Smooth muscle cell of the brain vasculature (primary cell): Measurements from ENCODE around the gene PICALM.
"Not testable (repeated sequence)": the region's sequence is repeated elsewhere in the genome, so short reads cannot be mapped to it uniquely, and the experiment has no call there.

ENCODE experiments used
- DNase-seq: peaks from one replicate; pipeline ENCODE4 v3.0.0-alpha.2; 2012; ENCODE audit warnings: low read depth, low spot score

PICALM gene

DNA sequence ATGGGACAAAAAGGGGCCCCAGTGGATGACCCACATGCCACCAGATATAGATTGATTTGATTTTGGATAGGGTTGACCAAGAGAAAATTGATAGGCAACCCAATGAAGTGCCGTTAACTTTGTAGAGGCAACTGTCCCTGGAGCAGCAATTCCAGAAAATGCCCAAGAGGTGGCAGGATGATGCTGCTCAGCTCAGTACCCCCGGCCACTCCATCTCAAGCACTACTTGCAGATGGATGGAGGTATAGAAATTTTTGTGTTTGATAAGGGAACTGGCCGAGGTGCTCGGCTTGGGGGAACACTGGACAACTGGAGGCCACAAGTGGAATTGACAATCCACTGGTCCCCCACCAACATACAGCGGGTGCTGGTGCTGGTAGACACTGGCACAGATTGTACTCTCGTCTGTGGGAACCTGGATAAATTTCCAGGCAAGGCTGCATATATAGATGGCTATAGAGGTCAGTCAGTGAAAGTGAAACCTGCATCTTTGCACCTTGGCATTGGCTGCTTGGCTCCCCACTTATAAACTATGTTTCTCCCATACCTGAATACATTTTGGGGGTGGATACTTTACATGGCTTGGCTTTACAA is 127.4 kb downstream of the PICALM start:
- peak; percentile 41 for DNase-seq

DNA sequence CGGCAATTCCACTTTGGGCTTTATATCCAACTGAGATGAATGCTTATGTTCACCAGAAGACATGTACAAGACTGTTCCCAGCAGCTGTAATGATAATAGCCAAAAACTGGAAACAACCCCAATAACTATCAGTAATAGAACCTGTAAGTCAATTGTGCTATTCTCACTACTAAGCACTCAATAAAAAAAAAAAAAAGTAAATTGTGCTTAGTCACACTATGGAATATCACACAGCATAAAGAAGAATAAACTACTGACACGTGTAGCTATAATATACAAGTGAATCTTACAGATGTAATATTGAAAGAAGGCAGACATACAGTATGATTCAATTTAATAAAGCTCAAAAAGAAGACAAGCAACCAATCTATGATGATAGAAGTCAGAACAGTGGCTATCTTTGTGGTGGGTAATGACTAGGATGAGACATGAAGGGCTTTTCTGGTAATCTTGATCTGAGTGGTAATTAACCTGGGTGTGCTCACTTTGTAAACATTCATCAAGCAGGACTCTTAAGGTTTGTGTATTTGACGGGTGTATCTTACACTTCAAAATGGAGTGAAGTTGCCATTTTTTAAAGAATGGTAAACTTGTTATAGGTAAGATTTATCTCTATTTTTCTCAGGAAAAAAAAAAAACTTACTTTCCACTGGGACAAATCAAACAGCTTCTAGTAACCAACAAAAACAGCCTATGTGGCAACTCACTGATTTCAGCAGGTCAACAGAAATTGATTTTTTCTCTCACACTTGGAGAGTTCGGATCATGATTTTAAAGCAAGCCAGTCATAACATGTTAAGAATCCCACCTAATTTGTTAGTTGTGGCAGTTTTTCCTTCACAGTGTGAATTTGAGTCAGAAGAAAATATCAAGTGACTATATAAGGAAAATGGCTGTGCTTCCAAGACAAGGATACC is 129.5 kb downstream of the PICALM start:
- no peak for DNase-seq

DNA sequence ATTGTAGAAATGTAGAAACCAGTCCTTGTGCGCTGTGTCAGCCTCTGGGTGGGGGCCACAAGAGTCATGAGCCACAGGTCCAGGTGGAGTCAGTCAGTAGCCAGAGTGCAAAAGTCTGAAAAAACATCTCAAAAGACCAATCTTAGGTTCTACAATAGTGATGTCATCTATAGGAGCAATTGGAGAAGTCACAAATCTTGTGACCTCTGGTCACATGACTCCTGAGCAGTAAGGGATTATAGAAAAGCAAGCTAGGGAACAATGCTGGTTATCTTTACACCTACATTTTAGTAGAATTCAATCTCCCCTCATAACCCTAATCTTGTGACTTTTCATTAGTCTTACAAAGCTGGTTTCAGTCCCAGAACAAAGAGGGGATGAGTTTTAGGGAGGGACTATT is 131.0 kb downstream of the PICALM start:
- no peak for DNase-seq

DNA sequence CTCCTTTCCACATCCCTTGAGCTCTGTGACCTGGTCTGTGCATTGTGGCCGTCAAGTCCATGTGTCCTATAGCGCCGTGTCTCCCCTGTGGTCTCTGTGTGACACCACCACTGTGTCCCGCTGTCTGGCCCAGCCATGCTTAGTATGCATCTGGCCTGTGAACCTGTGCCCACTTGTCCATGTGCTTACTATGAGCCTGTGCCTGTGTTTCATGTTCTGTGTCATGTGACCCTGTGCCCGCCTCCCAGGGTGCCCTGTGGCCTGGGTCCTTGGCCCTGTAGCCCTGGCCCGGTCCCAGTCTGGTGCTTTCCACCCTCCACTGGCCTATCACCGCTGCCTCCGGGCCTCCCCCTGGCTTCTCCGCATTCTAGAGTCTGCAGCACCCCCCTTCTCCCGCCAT is 133.1 kb downstream of the PICALM start:
- DNase-seq = no peak

- no peak for DNase-seq
These were observed 134.2 kb downstream of the PICALM start for GRCh38 chr11:85934596-85935169.

DNA sequence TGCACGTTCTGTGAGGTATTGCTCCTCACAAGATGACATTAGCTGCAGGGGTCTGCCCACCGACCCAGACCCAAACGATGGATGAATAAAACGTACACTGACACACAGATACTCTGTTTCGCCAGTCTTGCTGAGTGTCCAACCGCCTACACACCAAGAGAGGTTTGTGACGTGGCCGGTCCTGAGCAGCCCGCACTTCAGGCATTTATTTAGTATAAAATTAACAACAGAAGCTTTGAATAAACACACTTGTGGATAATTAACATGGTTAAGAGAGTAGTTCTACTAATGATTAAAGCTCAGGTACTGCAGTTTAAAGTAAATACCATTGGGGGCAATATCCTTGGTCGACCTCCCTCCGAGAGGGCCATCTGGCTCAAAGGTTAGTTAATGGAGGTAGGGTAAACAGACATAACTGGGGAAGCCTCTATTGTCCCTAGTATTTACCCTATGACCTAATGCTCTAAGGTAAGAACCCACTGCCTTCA is 138.0 kb downstream of the PICALM start:
- no peak for DNase-seq

GRCh38 chr11:85926653-85927214 is 142.2 kb downstream of the PICALM start:
- DNase-seq = not testable (repeated sequence)

DNA sequence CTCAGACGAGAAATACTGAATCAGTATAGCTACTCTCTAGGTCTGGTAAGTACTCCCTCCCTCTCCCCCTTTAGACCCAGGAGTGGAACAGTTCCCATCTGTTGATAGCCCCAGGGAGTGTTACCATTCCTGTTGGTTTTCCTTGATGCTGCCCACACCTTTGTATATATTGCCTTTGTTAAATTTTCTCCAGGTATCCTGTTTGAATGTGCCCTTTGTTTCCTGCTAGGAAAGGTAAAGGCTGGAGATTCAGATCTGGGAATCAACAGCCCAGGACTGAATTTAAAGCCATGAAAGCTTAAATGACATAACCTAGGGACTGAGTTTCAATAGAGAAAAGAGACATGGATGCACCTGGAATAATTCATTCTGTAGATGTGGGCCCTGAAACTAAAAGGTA is 145.4 kb downstream of the PICALM start:
- DNase-seq = no peak

DNA sequence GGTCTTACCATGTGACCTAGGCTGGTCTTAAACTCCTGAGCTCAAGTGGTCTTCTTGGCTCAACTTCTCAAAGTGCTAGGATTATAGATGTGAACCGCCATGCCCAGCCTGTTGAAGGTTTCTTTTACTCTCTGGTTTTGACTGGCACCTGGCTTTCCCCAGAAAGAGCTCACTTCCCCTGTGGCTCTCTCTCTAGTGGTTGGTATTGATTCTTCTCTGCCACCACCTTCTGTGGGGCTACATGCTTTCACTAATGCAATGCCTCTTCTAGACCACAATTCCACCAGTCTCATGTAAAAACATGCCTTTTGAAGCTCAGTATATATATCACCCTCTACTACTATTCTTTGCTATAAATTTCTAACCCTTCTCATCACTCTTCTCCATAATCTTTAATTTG is 146.5 kb downstream of the PICALM start:
- no peak for DNase-seq

DNA sequence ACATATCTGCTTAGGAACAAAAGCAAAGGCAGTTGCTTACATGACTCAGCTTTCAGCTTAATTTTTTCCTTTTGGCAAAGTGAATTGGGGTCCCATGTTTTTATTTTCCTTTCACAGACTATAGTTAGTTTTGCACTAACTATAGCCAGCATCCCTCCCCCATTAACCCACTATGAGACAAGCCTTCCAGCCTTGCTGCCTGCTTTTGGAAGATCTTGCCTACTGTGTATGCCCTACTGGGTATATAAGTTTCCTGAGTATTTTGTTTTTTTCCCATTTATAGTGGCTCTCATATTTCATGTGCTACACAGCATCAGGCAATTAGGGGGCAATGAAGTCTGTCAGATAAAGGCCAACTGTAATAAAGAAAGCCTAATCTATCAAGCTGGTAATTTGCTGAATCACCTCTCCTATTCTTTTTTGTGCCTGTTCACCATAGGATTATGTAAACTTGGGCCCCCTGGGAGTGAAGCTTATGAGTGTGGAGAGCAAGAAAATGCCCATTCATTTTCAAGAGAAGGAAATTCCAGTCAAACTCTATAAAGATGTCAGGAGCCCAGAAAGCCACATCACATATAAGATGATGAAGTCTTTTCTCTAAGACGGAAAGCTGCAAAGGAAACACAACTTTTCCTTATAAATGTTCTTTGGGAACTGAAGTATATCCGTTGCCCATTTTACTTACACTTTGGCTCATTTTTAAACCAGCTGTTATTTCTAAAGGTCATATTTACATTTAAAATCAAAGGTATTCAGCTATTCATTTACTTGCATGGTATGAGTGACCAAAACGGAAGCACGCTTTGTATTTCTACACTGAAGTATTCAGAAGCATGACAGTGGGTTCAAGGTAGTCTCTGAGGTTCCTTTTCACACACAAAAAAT is 149.7 kb downstream of the PICALM start:
- DNase-seq = no peak

- no peak for DNase-seq
These were observed 154.5 kb downstream of the PICALM start for GRCh38 chr11:85914425-85914824.

DNA sequence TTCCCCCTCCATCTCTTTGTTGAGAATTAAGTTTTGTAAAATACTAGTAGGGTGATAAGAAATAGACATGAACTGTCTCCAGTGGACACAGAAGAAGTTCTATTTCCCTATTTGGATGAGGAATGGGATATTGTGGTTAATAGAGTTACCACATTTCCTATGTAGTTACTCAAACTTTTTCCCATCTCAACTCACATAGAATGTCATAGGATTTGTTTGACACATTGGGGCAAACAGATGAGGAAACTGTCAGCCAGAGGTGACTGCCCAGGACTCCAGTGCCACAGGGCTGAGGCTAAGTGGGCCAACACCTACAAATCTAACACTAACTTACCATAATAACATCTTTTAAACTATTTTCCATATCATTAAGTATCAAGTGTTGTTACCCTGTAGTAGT is 155.4 kb downstream of the PICALM start:
- no peak for DNase-seq

- DNase-seq = no peak
These were observed 156.5 kb downstream of the PICALM start for GRCh38 chr11:85912414-85912813.
